Astrocyte of the cerebellum (primary cell): Measurements from ENCODE around the gene SPATA20.

Experiments
- DNase-seq: peaks from one replicate; pipeline ENCODE4 v3.0.0-alpha.2; 2011; ENCODE audit warnings: low read depth
- H3K4me3 ChIP-seq: 2 replicates; pipeline ENCODE4 v1.5.1; 2011; ENCODE audit warnings: mild to moderate bottlenecking, low read depth, low read length, moderate library complexity
- CTCF ChIP-seq: IDR thresholded peaks from 2 replicates; pipeline ENCODE4 v1.5.1; 2012; ENCODE audit warnings: low read length, low read depth, moderate library complexity, mild to moderate bottlenecking; ENCODE audit errors: missing control alignments
- in situ Hi-C: cut with HindIII; loops from 2 replicates; pipeline ENCODE4 v1.10.0; 2017; ENCODE audit warnings: low sequenced_read_pairs

Gene SPATA20

GRCh38 chr17:50538549-50539410 is 8.2 kb upstream of the SPATA20 start:
- no peak for TF ChIP-seq CTCF
- DNase-seq: no peak
- in situ Hi-C loops: no loop called here
- no peak overlapping the region for H3K4me3 ChIP-seq

- in situ Hi-C loops: no loop called here
- no peak for TF ChIP-seq CTCF
- H3K4me3 ChIP-seq: no peak overlapping the region
- DNase-seq: no peak
Observed at GRCh38 chr17:50539762-50540559, 7.0 kb upstream of the SPATA20 start.

GRCh38 chr17:50540560-50541401 is 6.2 kb upstream of the SPATA20 start:
- no peak for DNase-seq
- in situ Hi-C loops: no loop called here
- no peak for TF ChIP-seq CTCF
- H3K4me3 ChIP-seq: no peak overlapping the region

GRCh38 chr17:50541402-50541715 is 5.6 kb upstream of the SPATA20 start:
- peak overlapping the region; percentile 45 for H3K4me3 ChIP-seq
- no peak for TF ChIP-seq CTCF
- DNase-seq: no peak
- in situ Hi-C loops: no loop called here

- in situ Hi-C loops: no loop called here
- no peak for DNase-seq
- TF ChIP-seq CTCF: peak; percentile 13
- peak overlapping the region; percentile 45 for H3K4me3 ChIP-seq
Observed at GRCh38 chr17:50541716-50542688, 5.0 kb upstream of the SPATA20 start.
